GM12878 (cell line): ENCODE results near the gene MRPL1. TPM values are rescaled to one million over a fixed set of nuclear protein-coding genes. Genes with fewer than 3 reads are reported as not detected.

Experiments used
- ATAC-seq: fragments of 200-7000 bp; cut with Tn5 transposase; 3 replicates; pipeline ENCODE4 v1.9.1; 2020; ENCODE audit warnings: mild to moderate bottlenecking, moderate library complexity
- BruUV-seq: library from RNA; stranded (reverse); fragments of 400-500 nt; replicated peaks from 2 replicates; lab custom pipeline; 2021; lab: Mats Ljungman, UMichigan
- CTCF ChIA-PET: fragments of 300-600 bp; sonication (Branson Sonifier 250); formaldehyde crosslinking; extraction: SDS; loops from one replicate; lab custom pipeline; 2021; ENCODE audit warnings: inconsistent platforms; lab: Yijun Ruan, JAX
- POLR2A ChIA-PET: fragments of 350-600 bp; formaldehyde crosslinking; extraction: SDS; loops from one replicate; lab custom pipeline; 2021; ENCODE audit warnings: inconsistent platforms; lab: Charles Lee
- RAD21 ChIA-PET: fragments of 300-600 bp; sonication (Branson Sonifier 250); formaldehyde crosslinking; loops from one replicate; lab custom pipeline; 2023; ENCODE audit warnings: antibody characterized with exemption; ENCODE audit not compliant: unreplicated experiment; lab: Charles Lee
- SMC1A ChIA-PET: fragments of 300-600 bp; sonication (Branson Sonifier 250); formaldehyde crosslinking; loops from one replicate; lab custom pipeline; 2023; ENCODE audit not compliant: unreplicated experiment, uncharacterized antibody; lab: Charles Lee
- DNase-seq: peaks from one replicate; pipeline ENCODE4 v3.0.0-alpha.2; 2011; ENCODE audit warnings: low read depth, low spot score
- FAIRE-seq: peaks from 3 replicates; lab custom pipeline; 2011; peaks lifted over from hg19 to GRCh38; lab: Jason Lieb, UNC
- H2AFZ ChIP-seq: 2 replicates; pipeline ENCODE4 v1.6.0; 2011; ENCODE audit warnings: low read depth, low read length, control low read depth; ENCODE audit not compliant: control insufficient read depth
- H3K27ac ChIP-seq: 2 replicates; pipeline ENCODE4 v1.5.1; 2011; ENCODE audit warnings: control low read depth; ENCODE audit not compliant: control insufficient read depth, insufficient read depth
- H3K27me3 ChIP-seq, 2 experiments: replicated peaks in 1 of 2; 2 replicates each; pipeline versions ENCODE4 v1.6.0 to v1.6.1; 2011; ENCODE audit warnings: low read length in 1 of 2; ENCODE audit not compliant: control insufficient read depth in 2 of 2, insufficient read depth in 2 of 2
- H3K36me3 ChIP-seq, 2 experiments: 2 replicates each; pipeline ENCODE4 v1.5.1; 2011; ENCODE audit warnings: low read length in 1 of 2; ENCODE audit not compliant: control insufficient read depth in 2 of 2, insufficient read depth in 2 of 2
- H3K4me1 ChIP-seq: 2 replicates; pipeline ENCODE4 v1.6.1; 2011; ENCODE audit warnings: mild to moderate bottlenecking, low read length, moderate library complexity, mixed read lengths; ENCODE audit not compliant: control insufficient read depth, insufficient read depth
- H3K4me2 ChIP-seq: 2 replicates; pipeline ENCODE4 v1.6.0; 2011; ENCODE audit warnings: control low read depth; ENCODE audit not compliant: control insufficient read depth, insufficient read depth
- H3K4me3 ChIP-seq: fragments of 200-600 bp; sonication (generic); 2 replicates; pipeline ENCODE4 v1.5.1; 2016
- H3K79me2 ChIP-seq: 2 replicates; pipeline ENCODE4 v1.6.0; 2011; ENCODE audit warnings: low read length; ENCODE audit not compliant: control insufficient read depth, insufficient read depth
- H3K9ac ChIP-seq: 2 replicates; pipeline ENCODE4 v1.8.0; 2011; ENCODE audit warnings: low read length, control low read depth, mixed read lengths; ENCODE audit not compliant: control insufficient read depth, insufficient read depth
- H3K9me3 ChIP-seq: replicated peaks from 3 replicates; pipeline ENCODE4 v1.5.1; 2011; ENCODE audit warnings: mild to moderate bottlenecking, low read length; ENCODE audit not compliant: control insufficient read depth, insufficient read depth
- H4K20me1 ChIP-seq: 2 replicates; pipeline ENCODE4 v1.6.0; 2011; ENCODE audit not compliant: control insufficient read depth, insufficient read depth
- ELK1 ChIP-seq: IDR thresholded peaks from 2 replicates; pipeline ENCODE4 v1.6.1; 2012; ENCODE audit warnings: low read depth, low read length, improper control_type of control experiment
- FOXK2 ChIP-seq: fragments of 450-650 bp; IDR thresholded peaks from 2 replicates; pipeline ENCODE4 v1.6.1; 2017; ENCODE audit warnings: mild to moderate bottlenecking, moderate library complexity
- MEF2B ChIP-seq: fragments of 450-650 bp; IDR thresholded peaks from 2 replicates; pipeline ENCODE4 v1.6.1; 2018; ENCODE audit warnings: mild to moderate bottlenecking, moderate library complexity; ENCODE audit not compliant: partially characterized antibody, poor library complexity, severe bottlenecking
- NFXL1 ChIP-seq: fragments of 450-650 bp; IDR thresholded peaks from 2 replicates; pipeline ENCODE4 v1.6.1; 2017; ENCODE audit warnings: antibody characterized with exemption, mild to moderate bottlenecking, borderline replicate concordance
- NFYB ChIP-seq: IDR thresholded peaks from 2 replicates; pipeline ENCODE4 v1.6.1; 2011; ENCODE audit warnings: low read depth, mild to moderate bottlenecking, low read length, improper control_type of control experiment, moderate library complexity; ENCODE audit not compliant: insufficient read depth
- POLR2AphosphoS5 ChIP-seq: IDR thresholded peaks from 2 replicates; pipeline ENCODE4 v1.6.1; 2011; ENCODE audit warnings: mild to moderate bottlenecking, low read length, inconsistent platforms
- SIX5 ChIP-seq: IDR thresholded peaks from 2 replicates; pipeline ENCODE4 v1.6.1; 2011; ENCODE audit warnings: mild to moderate bottlenecking, low read depth, low read length, moderate library complexity; ENCODE audit not compliant: severe bottlenecking
- ZBTB33 ChIP-seq: fragments of 450-650 bp; IDR thresholded peaks from 2 replicates; pipeline ENCODE4 v1.6.1; 2017; ENCODE audit warnings: mild to moderate bottlenecking
- ZNF592 ChIP-seq: fragments of 450-650 bp; IDR thresholded peaks from 2 replicates; pipeline ENCODE4 v1.6.1; 2017; ENCODE audit warnings: mild to moderate bottlenecking, moderate library complexity
- ZSCAN29 ChIP-seq: fragments of 450-650 bp; IDR thresholded peaks from 2 replicates; pipeline ENCODE4 v1.6.1; 2017; ENCODE audit warnings: mild to moderate bottlenecking, moderate library complexity
- WGBS: methylation state at CpG from one replicate; pipeline ENCODE4 v1.1.6; 2016; ENCODE audit warnings: low lambda C conversion rate; ENCODE audit not compliant: insufficient replicate concordance, insufficient coverage; ENCODE audit errors: missing lambda C conversion rate; 5-methylcytosine and 5-hydroxymethylcytosine counted together
- in situ Hi-C: fragments of 300-500 bp; cut with MboI; formaldehyde crosslinking; loops from 9 replicates; pipeline ENCODE4 v1.14.3; 2018; ENCODE audit warnings: mixed read lengths
- intact Hi-C: fragments of 100-400 bp; cut with micrococcal nuclease; formaldehyde crosslinking; loops from one replicate; pipeline ENCODE4 v1.14.2; 2022; ENCODE audit not compliant: unreplicated experiment
- polyA plus RNA-seq, 11 experiments: library from polyadenylated mRNA; depleted of rRNA in 4 of 11; unstranded in 6 of 11; stranded (reverse) in 5 of 11; fragments of >200 nt; fragmentation: Nextera tagmentation in 4 of 11; fragmentation: Illumina TruSeq in 1 of 11; extraction: Ambion mirVana in 4 of 11; extraction: Trizol in 1 of 11; gene quantifications; 1 replicate in 1 of 11; 2 replicates in 10 of 11; pipeline versions ENCODE4 v1.2.1 to v1.2.3, GENCODE V29; 2011 to 2016; ENCODE audit warnings: inconsistent platforms in 2 of 11, missing spikeins in 2 of 11, low read depth in 1 of 11
- total RNA-seq, 4 experiments: library from RNA; depleted of rRNA in 3 of 4; stranded (reverse); fragments of >200 nt in 3 of 4; fragmentation: Illumina TruSeq in 1 of 4; extraction: Trizol in 1 of 4; gene quantifications; 2 replicates each; pipeline versions ENCODE4 v1.2.1 to v1.2.3, GENCODE V29; 2013 to 2021

Gene MRPL1
- total and polyA plus RNA-seq, 10 of the 15 experiments (the other 5 are each of a cell fraction or from before 2014, with no cell fraction given), result 20.2 to 35.7 (median 28.2) TPM

GRCh38 chr4:77845400-77845799 lies 17.2 kb upstream of the MRPL1 start:
- no peaks in the 10 kb centered on the region for H3K9me3 ChIP-seq
- ChIA-PET CTCF (no interaction called here), POLR2A (no interaction called here), SMC1A (interaction anchor here (1.6 kb wide), 1 partner anchor 11 kb away, joined by 4 read pairs; no protein-coding TSS in a partner anchor), RAD21 (no interaction called here)
- no peak for FAIRE-seq
- H3K36me3 ChIP-seq, result no peaks in the 10 kb centered on the region
- no peak for ATAC-seq
- no peak overlapping the region for H3K27ac ChIP-seq
- no peak overlapping the region for H3K4me2 ChIP-seq
- H3K9ac ChIP-seq, result no peak overlapping the region
- in situ Hi-C loops (no loop called here), intact Hi-C loops (no loop called here)
- 0 out of 4 replicates have a peak, but pooled peaks cover 0 to 3% of the 10 kb centered on the region in 2 experiments for H3K27me3 ChIP-seq
- BruUV-seq, result no TSS peak
- TF ChIP-seq SIX5 (no peak), FOXK2 (no peak), ZBTB33 (no peak)
- no peaks in the 10 kb centered on the region for H3K79me2 ChIP-seq
- no peak overlapping the region for H3K4me3 ChIP-seq
- DNase-seq, result no peak
- H3K4me1 ChIP-seq, result no peaks in the 10 kb centered on the region
- no peak overlapping the region for H2AFZ ChIP-seq
- no peaks in the 10 kb centered on the region for H4K20me1 ChIP-seq
- 0% methylated on average over 1 of the region's 1 CpG for WGBS

- H3K4me2 ChIP-seq, result no peak overlapping the region
- H3K4me1 ChIP-seq, result no peaks in the 10 kb centered on the region
- TF ChIP-seq MEF2B (no peak), ZSCAN29 (no peak), ZNF592 (no peak), ELK1 (no peak), NFXL1 (no peak), POLR2AphosphoS5 (no peak), NFYB (no peak)
Observed at GRCh38 chr4:77845929-77846328, 16.7 kb upstream of the MRPL1 start.

More at GRCh38 chr4:77845929-77846328, 16.7 kb upstream of the MRPL1 start:
- no TSS peak for BruUV-seq
- FAIRE-seq, result no peak
- H3K9me3 ChIP-seq, result no peaks in the 10 kb centered on the region
- SMC1A ChIA-PET, result interaction anchor here (1.6 kb wide), 1 partner anchor 11 kb away, joined by 4 read pairs; no protein-coding TSS in a partner anchor
- RAD21 ChIA-PET, result no interaction called here
- CTCF ChIA-PET, result no interaction called here
- in situ Hi-C loops (no loop called here), intact Hi-C loops (no loop called here)
- no peak for DNase-seq
- no peaks in the 10 kb centered on the region for H3K36me3 ChIP-seq
- no peak overlapping the region for H3K27ac ChIP-seq
- H3K9ac ChIP-seq, result no peak overlapping the region
- no peak for ATAC-seq
- WGBS, result 45% methylated on average over 3 of the region's 3 CpGs
- no peaks in the 10 kb centered on the region for H3K79me2 ChIP-seq
- 0 out of 4 replicates have a peak, but pooled peaks cover 0 to 3% of the 10 kb centered on the region in 2 experiments for H3K27me3 ChIP-seq
- no peak overlapping the region for H3K4me3 ChIP-seq
- POLR2A ChIA-PET, result no interaction called here
- no peak overlapping the region for H2AFZ ChIP-seq
- no peaks in the 10 kb centered on the region for H4K20me1 ChIP-seq
